ENCODE measurements around the gene RAB9A.
"Not testable (repeated sequence)": the region's sequence is repeated elsewhere in the genome, so short reads cannot be mapped to it uniquely, and the experiment has no call there.

The RAB9A gene

DNA sequence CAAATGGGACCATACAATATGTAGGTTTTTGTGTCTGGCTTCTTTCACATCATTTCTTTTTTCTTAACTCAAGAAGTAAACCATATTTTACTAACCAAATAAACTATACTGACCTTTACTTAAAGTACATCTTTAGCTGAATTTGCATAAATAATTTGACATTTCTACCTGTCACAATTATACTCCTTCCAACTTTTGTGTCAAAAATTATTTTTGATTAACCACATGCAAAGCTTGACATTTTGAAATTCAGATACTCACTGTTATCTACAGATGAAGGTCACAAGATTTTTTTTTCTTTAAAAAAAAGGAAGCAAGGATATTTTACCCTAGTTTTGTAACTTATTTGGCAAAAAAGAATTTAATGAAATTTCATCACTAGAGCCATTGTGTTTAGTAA is 12.0 kb upstream of the RAB9A start:
- ATAC-seq: no peak
- TF ChIP-seq ZFP30 (CRISPR knock-in tag; IDR thresholded peaks at IDR 0.05) (no peak), ZNF70 (CRISPR knock-in tag; IDR thresholded peaks at IDR 0.05) (no peak)

DNA sequence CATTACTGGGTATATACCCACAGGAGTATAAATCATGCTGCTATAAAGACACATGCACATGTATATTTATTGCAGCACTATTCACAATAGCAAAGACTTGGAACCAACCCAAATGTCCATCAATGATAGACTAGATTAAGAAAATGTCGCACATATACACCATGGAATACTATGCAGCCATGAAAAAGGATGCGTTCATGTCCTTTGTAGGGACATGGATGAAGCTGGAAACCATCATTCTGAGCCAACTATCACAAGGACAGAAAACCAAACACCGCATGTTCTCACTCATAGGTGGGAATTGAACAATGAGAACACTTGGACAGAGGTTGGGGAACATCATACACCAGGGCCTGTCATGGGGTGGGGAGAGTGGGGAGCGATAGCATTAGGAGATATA is 9.2 kb upstream of the RAB9A start:
- not testable (repeated sequence) for ATAC-seq

DNA sequence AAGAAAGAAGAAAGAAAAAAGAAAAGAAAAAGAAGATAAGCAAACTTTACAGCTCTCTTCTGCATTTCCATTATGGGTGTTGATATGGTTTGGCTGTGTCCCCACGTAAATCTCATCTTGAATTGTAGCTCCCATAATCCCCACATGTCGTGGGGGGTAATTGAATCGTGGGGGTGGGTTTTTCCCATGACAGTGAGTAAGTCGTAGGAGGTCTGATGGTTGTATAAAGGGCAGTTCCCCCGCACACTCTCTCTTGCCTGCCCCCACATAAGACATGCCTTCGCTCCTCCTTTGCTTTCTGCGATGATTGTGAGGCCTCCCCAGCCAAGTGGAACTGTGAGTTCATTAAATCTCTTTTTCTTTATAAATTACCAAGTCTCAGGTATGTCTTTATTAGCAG is 7.3 kb upstream of the RAB9A start:
- ATAC-seq: no peak
- TF ChIP-seq, protein P1, sequence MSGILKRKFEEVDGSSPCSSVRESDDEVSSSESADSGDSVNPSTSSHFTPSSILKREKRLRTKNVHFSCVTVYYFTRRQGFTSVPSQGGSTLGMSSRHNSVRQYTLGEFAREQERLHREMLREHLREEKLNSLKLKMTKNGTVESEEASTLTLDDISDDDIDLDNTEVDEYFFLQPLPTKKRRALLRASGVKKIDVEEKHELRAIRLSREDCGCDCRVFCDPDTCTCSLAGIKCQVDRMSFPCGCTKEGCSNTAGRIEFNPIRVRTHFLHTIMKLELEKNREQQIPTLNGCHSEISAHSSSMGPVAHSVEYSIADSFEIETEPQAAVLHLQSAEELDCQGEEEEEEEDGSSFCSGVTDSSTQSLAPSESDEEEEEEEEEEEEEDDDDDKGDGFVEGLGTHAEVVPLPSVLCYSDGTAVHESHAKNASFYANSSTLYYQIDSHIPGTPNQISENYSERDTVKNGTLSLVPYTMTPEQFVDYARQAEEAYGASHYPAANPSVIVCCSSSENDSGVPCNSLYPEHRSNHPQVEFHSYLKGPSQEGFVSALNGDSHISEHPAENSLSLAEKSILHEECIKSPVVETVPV (CRISPR knock-in tag; IDR thresholded peaks at IDR 0.05): no peak
- no peak for TF ChIP-seq CSDC2 (CRISPR knock-in tag; IDR thresholded peaks at IDR 0.05)
- TF ChIP-seq RARB (CRISPR knock-in tag; IDR thresholded peaks at IDR 0.05): no peak
- no peak for TF ChIP-seq ZFP30 (CRISPR knock-in tag; IDR thresholded peaks at IDR 0.05)
- TF ChIP-seq, protein P2, sequence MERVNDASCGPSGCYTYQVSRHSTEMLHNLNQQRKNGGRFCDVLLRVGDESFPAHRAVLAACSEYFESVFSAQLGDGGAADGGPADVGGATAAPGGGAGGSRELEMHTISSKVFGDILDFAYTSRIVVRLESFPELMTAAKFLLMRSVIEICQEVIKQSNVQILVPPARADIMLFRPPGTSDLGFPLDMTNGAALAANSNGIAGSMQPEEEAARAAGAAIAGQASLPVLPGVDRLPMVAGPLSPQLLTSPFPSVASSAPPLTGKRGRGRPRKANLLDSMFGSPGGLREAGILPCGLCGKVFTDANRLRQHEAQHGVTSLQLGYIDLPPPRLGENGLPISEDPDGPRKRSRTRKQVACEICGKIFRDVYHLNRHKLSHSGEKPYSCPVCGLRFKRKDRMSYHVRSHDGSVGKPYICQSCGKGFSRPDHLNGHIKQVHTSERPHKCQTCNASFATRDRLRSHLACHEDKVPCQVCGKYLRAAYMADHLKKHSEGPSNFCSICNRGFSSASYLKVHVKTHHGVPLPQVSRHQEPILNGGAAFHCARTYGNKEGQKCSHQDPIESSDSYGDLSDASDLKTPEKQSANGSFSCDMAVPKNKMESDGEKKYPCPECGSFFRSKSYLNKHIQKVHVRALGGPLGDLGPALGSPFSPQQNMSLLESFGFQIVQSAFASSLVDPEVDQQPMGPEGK (CRISPR knock-in tag; IDR thresholded peaks at IDR 0.05; ENCODE audit: borderline replicate concordance): no peak
- TF ChIP-seq OSR1 (CRISPR knock-in tag; IDR thresholded peaks at IDR 0.05): no peak
- no peak for TF ChIP-seq ZNF8 (CRISPR knock-in tag; IDR thresholded peaks at IDR 0.05)
- no peak for TF ChIP-seq ARNTL (CRISPR knock-in tag; IDR thresholded peaks at IDR 0.05; ENCODE audit: borderline replicate concordance, low read depth)
- TF ChIP-seq BACH2 (CRISPR knock-in tag; IDR thresholded peaks at IDR 0.05; ENCODE audit: borderline replicate concordance): no peak
- TF ChIP-seq, protein P3, sequence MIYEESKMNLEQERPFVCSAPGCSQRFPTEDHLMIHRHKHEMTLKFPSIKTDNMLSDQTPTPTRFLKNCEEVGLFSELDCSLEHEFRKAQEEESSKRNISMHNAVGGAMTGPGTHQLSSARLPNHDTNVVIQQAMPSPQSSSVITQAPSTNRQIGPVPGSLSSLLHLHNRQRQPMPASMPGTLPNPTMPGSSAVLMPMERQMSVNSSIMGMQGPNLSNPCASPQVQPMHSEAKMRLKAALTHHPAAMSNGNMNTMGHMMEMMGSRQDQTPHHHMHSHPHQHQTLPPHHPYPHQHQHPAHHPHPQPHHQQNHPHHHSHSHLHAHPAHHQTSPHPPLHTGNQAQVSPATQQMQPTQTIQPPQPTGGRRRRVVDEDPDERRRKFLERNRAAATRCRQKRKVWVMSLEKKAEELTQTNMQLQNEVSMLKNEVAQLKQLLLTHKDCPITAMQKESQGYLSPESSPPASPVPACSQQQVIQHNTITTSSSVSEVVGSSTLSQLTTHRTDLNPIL (CRISPR knock-in tag; IDR thresholded peaks at IDR 0.05; ENCODE audit: low read depth): no peak
- no peak for TF ChIP-seq ZNF70 (CRISPR knock-in tag; IDR thresholded peaks at IDR 0.05)
- TF ChIP-seq ESRRG (CRISPR knock-in tag; IDR thresholded peaks at IDR 0.05): no peak
- no peak for TF ChIP-seq ZC3H10 (CRISPR knock-in tag; IDR thresholded peaks at IDR 0.05)
- TF ChIP-seq PPARA (CRISPR knock-in tag; IDR thresholded peaks at IDR 0.05; ENCODE audit: borderline replicate concordance): no peak
- TF ChIP-seq TCF4 (CRISPR knock-in tag; IDR thresholded peaks at IDR 0.05; ENCODE audit: borderline replicate concordance): no peak

DNA sequence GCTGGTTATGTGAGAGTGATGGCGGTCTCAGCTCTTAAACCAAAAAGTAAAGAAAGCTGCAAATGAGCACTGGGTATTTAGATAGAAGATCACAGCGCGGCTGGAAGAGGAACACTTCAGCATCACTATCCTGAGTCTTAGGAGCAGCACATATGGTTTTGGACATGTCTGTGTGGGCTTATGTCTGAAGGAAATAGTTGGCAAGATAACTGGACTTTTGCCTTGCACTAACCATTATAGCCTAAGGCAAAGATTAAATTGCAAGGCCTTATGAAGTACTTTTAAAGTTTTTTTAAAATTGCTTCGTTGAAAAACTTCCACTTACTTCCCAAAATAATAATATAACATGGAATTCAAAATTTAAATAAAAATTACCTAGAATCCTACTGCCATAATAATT is 4.6 kb upstream of the RAB9A start:
- ATAC-seq: no peak
- TF ChIP-seq PPARA (CRISPR knock-in tag; IDR thresholded peaks at IDR 0.05; ENCODE audit: borderline replicate concordance): no peak
- TF ChIP-seq RARB (CRISPR knock-in tag; IDR thresholded peaks at IDR 0.05): no peak
- TF ChIP-seq SNAI2 (CRISPR knock-in tag; IDR thresholded peaks at IDR 0.05): no peak
- TF ChIP-seq TCF4 (CRISPR knock-in tag; IDR thresholded peaks at IDR 0.05; ENCODE audit: borderline replicate concordance): no peak
- TF ChIP-seq ZFP30 (CRISPR knock-in tag; IDR thresholded peaks at IDR 0.05): no peak
- TF ChIP-seq, protein P1 (CRISPR knock-in tag; IDR thresholded peaks at IDR 0.05): no peak
- TF ChIP-seq TOX (CRISPR knock-in tag; IDR thresholded peaks at IDR 0.05; ENCODE audit: borderline replicate concordance): no peak
- TF ChIP-seq ZNF70 (CRISPR knock-in tag; IDR thresholded peaks at IDR 0.05): no peak

DNA sequence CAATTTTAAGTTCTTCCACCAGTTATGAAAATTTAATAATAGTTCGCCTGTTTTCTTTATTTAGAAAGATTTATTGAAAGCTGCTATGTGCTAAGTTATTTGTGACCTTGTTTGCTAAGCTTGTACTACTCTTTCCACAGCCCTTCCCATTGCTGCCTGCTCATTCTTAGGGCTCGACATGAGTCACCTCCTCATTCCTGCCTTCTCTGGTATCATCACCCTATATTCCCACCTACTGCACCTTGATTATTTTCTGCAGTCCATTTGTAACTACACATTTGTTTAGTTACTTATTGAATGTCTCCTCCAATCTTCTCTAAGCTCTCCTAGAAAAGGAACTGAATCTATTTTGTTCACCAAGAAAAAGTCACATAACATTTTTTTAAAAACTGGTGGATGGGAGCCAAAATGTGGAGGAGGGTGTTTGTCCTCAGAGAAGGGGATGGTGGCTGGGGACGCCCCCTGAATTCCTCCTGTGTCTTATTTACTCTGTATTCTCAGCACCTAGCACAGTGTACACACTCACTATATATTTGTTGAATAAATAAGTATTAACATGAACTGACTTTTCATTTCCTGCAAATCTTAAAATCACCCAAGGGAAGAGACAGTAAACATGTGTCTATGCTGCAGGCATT is 3.7 kb upstream of the RAB9A start:
- no peak for TF ChIP-seq TCF4 (CRISPR knock-in tag; IDR thresholded peaks at IDR 0.05; ENCODE audit: borderline replicate concordance)
- ATAC-seq: no peak

DNA sequence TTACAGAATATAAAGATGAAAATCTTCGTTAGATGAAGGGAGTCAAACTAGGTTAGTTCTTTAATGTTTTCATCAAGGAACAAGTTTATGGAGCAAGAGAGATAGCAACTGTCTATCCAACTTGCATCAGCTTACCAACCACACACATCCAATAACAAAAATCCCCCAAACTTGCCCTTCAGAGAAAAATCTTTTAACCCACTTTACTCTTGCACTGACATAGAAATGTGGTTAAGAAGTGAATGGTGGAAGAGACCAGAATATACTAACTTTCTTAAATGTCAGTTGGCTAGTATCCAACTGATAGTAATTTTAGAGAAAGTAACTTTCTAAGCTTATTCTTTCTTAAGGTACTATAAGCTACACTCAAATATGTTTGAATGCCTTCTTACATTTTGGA is 1.7 kb upstream of the RAB9A start:
- ATAC-seq: no peak
- no peak for TF ChIP-seq OSR1 (CRISPR knock-in tag; IDR thresholded peaks at IDR 0.05)
- no peak for TF ChIP-seq SNAI2 (CRISPR knock-in tag; IDR thresholded peaks at IDR 0.05)
- TF ChIP-seq TCF4 (CRISPR knock-in tag; IDR thresholded peaks at IDR 0.05; ENCODE audit: borderline replicate concordance): no peak
- no peak for TF ChIP-seq ZNF8 (CRISPR knock-in tag; IDR thresholded peaks at IDR 0.05)
- TF ChIP-seq TOX (CRISPR knock-in tag; IDR thresholded peaks at IDR 0.05; ENCODE audit: borderline replicate concordance): no peak
- TF ChIP-seq ISL1 (CRISPR knock-in tag; IDR thresholded peaks at IDR 0.05): no peak
- TF ChIP-seq, protein P3 (CRISPR knock-in tag; IDR thresholded peaks at IDR 0.05; ENCODE audit: low read depth): no peak
- no peak for TF ChIP-seq CSDC2 (CRISPR knock-in tag; IDR thresholded peaks at IDR 0.05)

Measured in SK-N-SH treated with all-trans-retinoic acid at 6 μM for 48 hours (cell line).